ENCODE measurements around the gene ENO1.

DNA sequence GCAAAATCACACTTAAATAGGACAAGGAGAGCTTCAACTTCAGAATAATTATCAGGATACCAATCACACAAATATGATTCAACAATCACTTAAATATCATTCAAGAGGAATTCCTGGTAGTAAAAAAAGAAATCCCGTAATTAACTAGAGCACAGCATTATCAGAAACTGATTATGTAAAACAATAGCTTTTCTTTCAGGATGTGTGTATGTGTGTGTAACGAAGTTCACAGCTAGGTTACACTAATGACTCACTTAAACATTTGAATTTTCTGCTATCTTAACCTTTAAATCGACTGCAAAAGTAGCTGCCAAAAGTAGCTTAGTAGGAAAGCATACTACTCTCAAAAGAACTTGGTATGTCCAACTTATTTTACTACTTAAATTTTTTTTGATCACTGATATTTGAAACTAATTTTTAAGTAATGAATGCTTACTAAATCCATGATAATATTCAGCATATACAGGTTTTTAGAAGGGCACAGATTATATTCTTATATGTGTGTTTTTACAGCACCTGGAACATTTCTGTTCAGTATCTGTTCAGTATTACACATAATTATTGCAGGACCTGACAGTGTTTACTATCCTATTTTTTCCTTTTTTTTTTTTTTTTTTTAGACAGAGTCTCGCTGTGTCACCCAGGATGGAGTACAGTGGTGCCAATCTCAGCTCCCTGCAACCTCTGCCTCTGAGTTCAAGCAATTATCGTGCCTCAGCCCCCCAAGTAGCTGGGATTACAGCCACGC is 65.3 kb downstream of the ENO1 start:
- TF ChIP-seq, protein P1, sequence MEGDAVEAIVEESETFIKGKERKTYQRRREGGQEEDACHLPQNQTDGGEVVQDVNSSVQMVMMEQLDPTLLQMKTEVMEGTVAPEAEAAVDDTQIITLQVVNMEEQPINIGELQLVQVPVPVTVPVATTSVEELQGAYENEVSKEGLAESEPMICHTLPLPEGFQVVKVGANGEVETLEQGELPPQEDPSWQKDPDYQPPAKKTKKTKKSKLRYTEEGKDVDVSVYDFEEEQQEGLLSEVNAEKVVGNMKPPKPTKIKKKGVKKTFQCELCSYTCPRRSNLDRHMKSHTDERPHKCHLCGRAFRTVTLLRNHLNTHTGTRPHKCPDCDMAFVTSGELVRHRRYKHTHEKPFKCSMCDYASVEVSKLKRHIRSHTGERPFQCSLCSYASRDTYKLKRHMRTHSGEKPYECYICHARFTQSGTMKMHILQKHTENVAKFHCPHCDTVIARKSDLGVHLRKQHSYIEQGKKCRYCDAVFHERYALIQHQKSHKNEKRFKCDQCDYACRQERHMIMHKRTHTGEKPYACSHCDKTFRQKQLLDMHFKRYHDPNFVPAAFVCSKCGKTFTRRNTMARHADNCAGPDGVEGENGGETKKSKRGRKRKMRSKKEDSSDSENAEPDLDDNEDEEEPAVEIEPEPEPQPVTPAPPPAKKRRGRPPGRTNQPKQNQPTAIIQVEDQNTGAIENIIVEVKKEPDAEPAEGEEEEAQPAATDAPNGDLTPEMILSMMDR (IDR thresholded peaks at IDR 0.05), result no peak
- TF ChIP-seq POLR2A (IDR thresholded peaks at IDR 0.05) (no peak), POLR2AphosphoS5 (IDR thresholded peaks at IDR 0.05) (no peak)
